ENCODE measurements around the gene GRIK4.

DNA sequence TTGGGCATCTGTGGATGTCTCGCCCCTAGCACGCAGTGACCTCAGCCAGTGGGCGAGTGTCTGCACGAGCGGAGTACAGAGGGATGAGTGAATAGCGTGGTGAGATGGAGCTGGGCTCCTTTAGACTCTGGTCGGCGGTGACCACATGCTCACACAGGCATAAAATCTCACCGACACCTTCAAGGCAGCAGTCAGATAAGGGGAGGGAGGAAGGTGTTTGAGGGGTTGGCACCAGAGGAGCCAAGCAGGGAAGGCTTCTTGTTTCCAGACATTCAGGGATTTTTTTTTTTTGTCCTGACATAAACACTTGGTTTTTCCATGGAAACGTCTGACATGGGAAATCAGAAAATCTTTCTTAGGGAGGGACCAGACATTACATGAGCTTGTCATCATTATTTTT, 35.8 kb downstream of the GRIK4 start:
- TF ChIP-seq EZH2phosphoT487 (IDR thresholded peaks at IDR 0.05; ENCODE audit: insufficient read depth, low read depth) (no peak), EZH2 (IDR thresholded peaks at IDR 0.05; ENCODE audit: insufficient read depth, poor library complexity, severe bottlenecking) (no peak)
